Activated T-helper 17 cell treated with anti-CD3 and anti-CD28 coated beads, Interleukin-2, amount 50 U/mL, for 72 hours (primary cell): ENCODE results near the gene MORC3. TPM values are rescaled to one million over a fixed set of nuclear protein-coding genes. Genes with fewer than 3 reads are reported as not detected.
A peak's percentile ranks its signal among the peaks of the same experiment; 100 is the strongest.
"Not testable (repeated sequence)": the region's sequence is repeated elsewhere in the genome, so short reads cannot be mapped to it uniquely, and the experiment has no call there.

Experiments
- ATAC-seq: fragments of 150-1000 bp; cut with Tn5 transposase; replicated peaks from 2 replicates; pipeline ENCODE4 v1.10.0; 2021; ENCODE audit warnings: mild to moderate bottlenecking, moderate library complexity
- H3K27ac Mint-ChIP-seq: one replicate; pipeline ENCODE4 v1.8.0; 2022; ENCODE audit warnings: mixed read lengths
- H3K27me3 Mint-ChIP-seq: one replicate; pipeline ENCODE4 v1.8.0; 2022; ENCODE audit warnings: mixed read lengths
- H3K36me3 Mint-ChIP-seq: one replicate; pipeline ENCODE4 v1.8.0; 2022; ENCODE audit warnings: low read depth, mild to moderate bottlenecking, mixed read lengths
- H3K4me1 Mint-ChIP-seq: one replicate; pipeline ENCODE4 v1.8.0; 2022; ENCODE audit warnings: mixed read lengths
- H3K4me3 Mint-ChIP-seq: one replicate; pipeline ENCODE4 v1.8.0; 2022; ENCODE audit warnings: mild to moderate bottlenecking, mixed read lengths
- H3K9me3 Mint-ChIP-seq: one replicate; pipeline ENCODE4 v1.8.0; 2022; ENCODE audit warnings: mixed read lengths
- total RNA-seq, 2 donors: library from RNA; stranded (reverse); gene quantifications; one replicate each; pipeline ENCODE4 v1.2.3, GENCODE V29; 2022

Gene MORC3
- total RNA-seq, 2 donors from 2014 or later, result 29.5 to 52.4 TPM

DNA sequence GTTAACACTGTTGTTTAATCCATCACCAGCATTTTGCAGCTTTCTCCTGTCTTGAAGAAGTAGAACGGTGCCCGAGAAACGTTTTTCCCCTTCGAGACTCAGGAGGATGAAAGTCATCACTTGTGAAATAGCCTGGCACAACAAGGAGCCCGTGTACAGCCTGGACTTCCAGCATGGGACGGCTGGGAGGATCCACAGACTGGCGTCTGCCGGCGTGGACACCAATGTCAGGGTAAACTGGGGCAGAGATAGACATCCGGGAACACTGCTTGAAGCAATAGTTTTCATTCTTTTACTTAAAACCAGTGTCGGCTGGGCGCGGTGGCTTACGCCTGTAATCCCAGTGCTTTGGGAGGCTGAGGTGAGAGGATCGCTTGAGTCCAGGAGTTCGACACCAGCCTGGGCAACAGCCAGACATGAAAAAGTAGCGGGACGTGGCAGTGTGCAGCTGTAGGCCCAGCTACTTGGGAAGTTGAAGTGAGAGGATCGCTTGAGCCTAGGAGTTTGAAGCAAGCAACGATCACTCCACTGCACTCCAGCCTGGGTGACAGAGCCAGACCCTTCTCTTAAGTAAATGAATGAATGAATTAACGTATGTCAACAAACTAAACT, 66.1 kb downstream of the MORC3 start:
- ATAC-seq, result no peak
- peak overlapping the region; percentile 38 for H3K27ac Mint-ChIP-seq
- H3K4me1 Mint-ChIP-seq, result no peaks in the 10 kb centered on the region
- peaks cover 45% of the 10 kb centered on the region for H3K36me3 Mint-ChIP-seq
- H3K9me3 Mint-ChIP-seq, result no peaks in the 10 kb centered on the region
- H3K4me3 Mint-ChIP-seq, result peak overlapping the region; percentile 82
- no peaks in the 10 kb centered on the region for H3K27me3 Mint-ChIP-seq

DNA sequence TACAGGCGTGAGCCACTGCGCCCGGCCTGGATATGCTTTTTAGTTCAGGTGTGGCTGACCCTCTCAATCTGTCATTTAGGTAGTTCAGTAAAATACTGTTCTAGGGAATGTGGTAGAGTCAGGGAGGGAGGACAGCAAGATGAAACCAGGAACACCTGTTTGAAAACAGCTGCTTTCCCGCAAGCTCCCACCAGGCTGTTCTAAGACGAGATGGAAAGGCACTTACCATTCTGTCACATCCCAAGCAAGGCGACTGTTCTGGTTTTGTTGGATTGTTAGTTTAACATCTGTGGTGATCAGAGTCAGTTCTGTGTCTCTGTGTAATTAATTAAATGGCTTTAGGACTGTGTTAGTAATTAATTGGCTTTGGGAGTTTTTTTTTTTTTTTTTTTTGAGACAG, 68.1 kb downstream of the MORC3 start:
- H3K27ac Mint-ChIP-seq, result no peak overlapping the region

DNA sequence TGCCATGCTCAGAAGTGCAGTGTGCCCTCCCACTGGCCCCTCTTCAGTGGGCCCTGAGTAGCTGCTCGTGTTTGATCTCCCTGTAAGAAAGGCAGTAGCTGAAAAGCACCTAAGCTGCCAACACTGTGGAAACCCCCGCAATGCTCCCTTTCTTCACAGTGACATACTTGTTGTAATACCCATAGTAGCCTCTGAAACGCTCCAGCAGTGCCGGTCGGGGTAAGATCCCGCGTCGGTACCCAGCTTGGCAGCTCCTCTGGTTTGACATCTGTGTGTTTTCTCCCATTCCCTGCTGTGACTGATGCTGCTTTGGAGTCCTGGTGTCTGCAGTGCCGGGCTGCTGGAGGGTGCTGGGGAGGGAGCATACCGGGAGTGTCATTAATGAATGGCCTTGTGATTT, 68.8 kb downstream of the MORC3 start:
- Mint-ChIP-seq H3K27ac (no peak overlapping the region), H3K27me3 (no peaks in the 10 kb centered on the region), H3K36me3 (peaks cover 70% of the 10 kb centered on the region), H3K4me1 (no peaks in the 10 kb centered on the region), H3K9me3 (no peaks in the 10 kb centered on the region), H3K4me3 (no peak overlapping the region)
- no peak for ATAC-seq

More for the DNA sequence above, 68.1 kb downstream of the MORC3 start:
- H3K4me3 Mint-ChIP-seq, result no peak overlapping the region
- H3K36me3 Mint-ChIP-seq, result peaks cover 63% of the 10 kb centered on the region
- no peak for ATAC-seq
- no peaks in the 10 kb centered on the region for H3K9me3 Mint-ChIP-seq
- H3K27me3 Mint-ChIP-seq, result no peaks in the 10 kb centered on the region
- H3K4me1 Mint-ChIP-seq, result no peaks in the 10 kb centered on the region

DNA sequence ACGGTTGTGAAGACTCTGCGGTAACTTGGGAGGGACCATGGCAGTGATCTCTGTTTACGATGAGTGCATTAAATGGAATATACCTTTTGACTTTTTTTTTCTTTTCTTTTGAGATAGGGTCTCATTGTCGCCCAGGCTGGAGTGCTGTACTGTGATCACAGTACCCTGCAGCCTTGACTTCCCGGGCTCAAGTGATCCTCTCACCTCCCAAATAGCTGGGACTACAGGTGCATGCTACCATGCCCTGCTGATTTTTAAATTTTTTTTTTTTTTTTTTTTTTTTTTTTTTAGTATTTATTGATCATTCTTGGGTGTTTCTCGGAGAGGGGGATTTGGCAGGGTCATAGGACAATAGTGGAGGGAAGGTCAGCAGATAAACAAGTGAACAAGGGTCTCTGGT, 71.7 kb downstream of the MORC3 start:
- not testable (repeated sequence) for ATAC-seq, H3K4me3 Mint-ChIP-seq, H3K4me1 Mint-ChIP-seq, H3K9me3 Mint-ChIP-seq, H3K27ac Mint-ChIP-seq, H3K27me3 Mint-ChIP-seq
- H3K36me3 Mint-ChIP-seq, result peaks cover 90% of the 10 kb centered on the region

DNA sequence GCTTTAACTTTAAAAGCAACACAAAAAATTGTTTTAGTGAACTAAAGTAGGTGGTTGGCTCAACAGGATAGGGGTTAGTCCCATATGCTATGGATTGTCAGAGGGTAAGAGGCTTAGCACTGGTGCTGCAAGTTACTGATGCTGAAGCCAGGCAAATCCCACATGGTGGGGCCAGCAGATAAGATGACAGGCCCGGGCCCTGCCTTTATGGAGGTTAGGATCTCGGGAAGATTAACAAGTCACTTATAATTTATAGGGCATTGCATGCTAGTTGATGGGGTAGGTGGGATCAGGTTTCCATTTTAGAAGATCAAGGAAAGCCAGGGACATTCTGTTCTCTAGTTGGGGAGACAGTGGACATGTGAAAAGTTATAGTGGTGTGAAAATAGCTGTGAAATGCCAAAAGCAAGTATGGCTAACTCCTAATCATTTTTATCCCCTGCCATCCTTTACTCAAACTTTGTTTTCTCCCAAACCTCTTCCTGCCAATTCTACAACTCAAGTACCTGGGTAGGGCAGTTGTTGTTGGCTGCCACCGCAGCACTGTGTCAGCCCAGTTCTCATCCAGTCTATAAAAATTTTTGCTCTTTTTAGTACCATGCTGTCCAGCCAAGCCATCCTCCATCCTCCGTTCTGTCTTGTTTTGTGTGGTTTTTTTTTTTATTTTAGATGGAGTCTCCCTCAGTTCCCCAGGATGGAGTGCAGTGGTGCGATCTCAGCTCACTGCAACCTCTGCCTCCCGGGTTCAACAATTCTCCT, 75.5 kb downstream of the MORC3 start:
- Mint-ChIP-seq H3K27ac (no peak overlapping the region), H3K4me1 (no peaks in the 10 kb centered on the region), H3K27me3 (no peaks in the 10 kb centered on the region), H3K4me3 (no peak overlapping the region), H3K9me3 (no peaks in the 10 kb centered on the region), H3K36me3 (peaks cover 92% of the 10 kb centered on the region)
- ATAC-seq, result no peak

DNA sequence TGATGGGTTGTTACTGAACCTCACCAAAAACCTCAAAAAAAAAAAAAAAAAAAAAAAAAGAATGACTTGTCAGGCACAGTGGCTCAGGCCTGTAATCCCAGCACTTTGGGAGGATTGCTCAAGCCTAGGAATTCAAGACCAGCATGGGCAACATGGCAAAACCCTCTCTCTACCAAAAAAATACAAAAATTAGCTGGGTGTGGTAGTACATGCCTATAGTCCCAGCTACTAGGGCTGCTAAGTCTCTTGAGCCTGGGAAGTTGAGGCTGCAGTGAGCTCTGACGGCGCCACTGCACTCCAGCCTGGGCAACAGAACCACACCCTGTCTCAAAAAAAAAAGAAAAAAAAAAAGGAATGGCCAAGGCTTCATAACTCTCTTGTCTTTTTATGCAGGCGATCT, 76.3 kb downstream of the MORC3 start:
- no peak overlapping the region for H3K27ac Mint-ChIP-seq
- no peaks in the 10 kb centered on the region for H3K4me1 Mint-ChIP-seq
- ATAC-seq, result no peak
- no peaks in the 10 kb centered on the region for H3K9me3 Mint-ChIP-seq
- H3K27me3 Mint-ChIP-seq, result no peaks in the 10 kb centered on the region
- peaks cover 90% of the 10 kb centered on the region for H3K36me3 Mint-ChIP-seq
- H3K4me3 Mint-ChIP-seq, result no peak overlapping the region

DNA sequence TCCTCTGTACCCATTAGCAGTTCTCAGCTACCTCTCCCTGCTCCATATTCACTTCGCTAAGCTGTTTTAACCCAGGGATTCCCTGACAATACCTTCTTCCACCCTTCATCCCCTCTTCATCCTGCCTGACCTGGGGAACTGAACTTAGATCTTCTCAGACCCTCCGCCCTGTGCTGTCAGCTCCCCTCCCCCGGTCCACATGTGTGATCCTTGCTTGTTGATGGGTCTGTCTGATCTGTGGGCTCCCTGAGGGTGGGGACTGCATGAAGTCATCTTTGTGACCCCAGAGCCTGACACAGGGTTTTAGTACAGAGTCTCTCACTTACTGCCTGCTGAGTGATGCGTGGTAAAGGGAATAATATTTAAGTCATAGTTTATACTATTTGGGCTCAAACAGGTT, 77.0 kb downstream of the MORC3 start:
- ATAC-seq, result no peak
- Mint-ChIP-seq H3K36me3 (peaks cover 88% of the 10 kb centered on the region), H3K27ac (no peak overlapping the region), H3K4me1 (no peaks in the 10 kb centered on the region), H3K4me3 (no peak overlapping the region), H3K9me3 (no peaks in the 10 kb centered on the region), H3K27me3 (no peaks in the 10 kb centered on the region)

DNA sequence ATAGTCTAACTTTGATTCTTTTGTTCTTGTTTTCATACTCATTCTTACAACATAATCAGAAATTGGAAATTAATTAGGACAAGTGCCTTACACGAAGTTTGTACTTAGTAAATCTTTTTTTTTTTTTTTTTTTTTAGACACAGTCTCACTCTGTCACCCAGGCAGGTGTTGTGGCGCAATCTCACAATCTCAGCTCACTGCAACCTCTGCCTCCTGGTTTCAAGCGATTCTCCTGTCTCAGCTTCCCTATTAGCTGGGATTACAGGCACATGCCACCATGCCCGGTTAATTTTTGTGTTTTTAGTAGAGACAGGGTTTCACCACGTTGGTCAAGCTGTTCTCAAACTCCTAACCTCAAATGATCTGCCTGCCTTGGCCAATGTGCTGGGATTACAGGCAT, 77.6 kb downstream of the MORC3 start:
- H3K27me3 Mint-ChIP-seq, result no peaks in the 10 kb centered on the region
- H3K36me3 Mint-ChIP-seq, result peaks cover 90% of the 10 kb centered on the region
- H3K4me3 Mint-ChIP-seq, result no peak overlapping the region
- no peaks in the 10 kb centered on the region for H3K9me3 Mint-ChIP-seq
- ATAC-seq, result no peak
- no peaks in the 10 kb centered on the region for H3K4me1 Mint-ChIP-seq
- no peak overlapping the region for H3K27ac Mint-ChIP-seq

DNA sequence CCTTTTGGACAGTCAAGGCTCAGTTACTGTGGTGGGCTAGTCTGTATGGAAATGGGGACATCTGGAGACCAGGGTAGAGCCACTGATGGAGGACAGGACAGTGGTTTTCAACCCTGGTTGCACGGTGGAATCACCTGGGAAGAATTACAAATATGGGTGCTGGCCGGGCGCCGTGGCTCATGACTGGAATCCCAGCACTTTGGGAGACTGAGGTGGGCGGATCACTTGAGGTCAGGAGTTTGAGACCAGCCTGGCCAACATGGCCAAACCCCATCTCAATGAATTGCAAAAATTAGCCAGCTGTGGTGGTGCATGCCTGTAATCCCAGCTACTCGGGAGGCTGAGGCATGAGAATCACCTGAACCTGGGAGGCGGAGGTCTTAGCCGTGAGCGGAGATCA, 79.7 kb downstream of the MORC3 start:
- H3K4me1 Mint-ChIP-seq, H3K27me3 Mint-ChIP-seq, H3K9me3 Mint-ChIP-seq, H3K27ac Mint-ChIP-seq, H3K4me3 Mint-ChIP-seq, ATAC-seq: not testable (repeated sequence)
- peaks cover 83% of the 10 kb centered on the region for H3K36me3 Mint-ChIP-seq

DNA sequence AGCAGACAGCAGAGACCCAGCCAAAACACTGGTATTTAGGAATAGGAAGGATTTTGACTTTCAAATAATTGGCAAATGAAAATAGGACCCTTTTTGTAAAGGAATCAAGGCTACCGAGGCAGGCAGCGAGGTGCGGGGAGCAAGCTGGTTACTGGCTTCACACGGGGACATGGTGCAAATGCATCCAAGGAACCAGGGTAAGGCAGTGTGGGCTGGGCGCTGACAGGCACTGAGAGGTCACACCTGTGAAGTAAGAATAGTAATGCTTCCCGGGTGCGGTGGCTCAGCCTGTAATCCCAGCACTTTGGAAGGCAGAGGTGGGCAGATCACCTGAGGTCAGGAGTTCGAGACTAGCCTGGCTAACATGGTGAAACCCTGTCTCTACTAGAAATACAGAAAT, 80.7 kb downstream of the MORC3 start:
- ATAC-seq, result no peak
- H3K36me3 Mint-ChIP-seq, result peaks cover 85% of the 10 kb centered on the region
- no peak overlapping the region for H3K27ac Mint-ChIP-seq
- H3K4me3 Mint-ChIP-seq, result no peak overlapping the region
- no peaks in the 10 kb centered on the region for H3K27me3 Mint-ChIP-seq
- no peaks in the 10 kb centered on the region for H3K9me3 Mint-ChIP-seq
- peaks cover 4% of the 10 kb centered on the region for H3K4me1 Mint-ChIP-seq

DNA sequence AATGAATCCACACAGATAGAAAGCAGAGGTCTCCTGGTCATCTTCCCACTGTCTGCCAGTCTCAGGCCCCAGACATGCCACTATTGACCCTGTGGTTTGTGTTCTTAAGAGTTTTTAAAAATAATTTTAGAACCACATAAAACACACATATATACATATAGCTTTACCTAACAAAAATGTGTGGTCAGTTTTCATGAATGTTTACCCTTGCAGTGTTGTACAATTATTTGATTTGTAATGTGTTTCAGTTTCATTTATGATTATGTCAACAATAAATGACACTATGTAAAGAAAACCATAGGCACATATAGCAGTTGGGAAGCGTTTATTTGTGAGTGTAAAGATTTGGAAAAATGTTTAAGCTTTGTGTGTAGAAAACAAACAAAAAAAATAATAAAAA, 82.3 kb downstream of the MORC3 start:
- Mint-ChIP-seq H3K4me3 (no peak overlapping the region), H3K4me1 (peaks cover 4% of the 10 kb centered on the region), H3K27ac (no peak overlapping the region), H3K27me3 (no peaks in the 10 kb centered on the region), H3K36me3 (peaks cover 85% of the 10 kb centered on the region), H3K9me3 (no peaks in the 10 kb centered on the region)
- no peak for ATAC-seq

DNA sequence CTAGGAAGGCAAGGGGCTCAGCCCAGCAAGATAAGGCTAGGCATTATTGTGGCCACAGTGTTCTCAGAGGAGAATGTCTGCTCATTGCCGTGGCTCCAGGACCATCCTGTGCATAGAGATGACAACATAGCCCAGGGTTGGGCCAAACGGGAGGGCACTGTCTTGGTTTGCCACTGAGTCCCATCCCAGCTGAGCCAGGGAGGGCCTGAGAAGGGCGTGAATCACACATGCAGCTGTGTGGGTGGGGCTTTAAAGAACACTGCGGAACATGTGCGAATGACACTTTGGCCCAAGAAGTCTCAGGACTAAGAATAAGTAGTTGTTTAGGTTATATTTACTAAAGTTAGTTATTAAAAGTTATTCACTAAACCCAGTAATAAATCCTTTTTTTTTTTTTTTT, 83.7 kb downstream of the MORC3 start:
- H3K27me3 Mint-ChIP-seq, result no peaks in the 10 kb centered on the region
- peaks cover 88% of the 10 kb centered on the region for H3K36me3 Mint-ChIP-seq
- H3K9me3 Mint-ChIP-seq, result no peaks in the 10 kb centered on the region
- no peak for ATAC-seq
- H3K27ac Mint-ChIP-seq, result no peak overlapping the region
- no peak overlapping the region for H3K4me3 Mint-ChIP-seq
- peaks cover 4% of the 10 kb centered on the region for H3K4me1 Mint-ChIP-seq

DNA sequence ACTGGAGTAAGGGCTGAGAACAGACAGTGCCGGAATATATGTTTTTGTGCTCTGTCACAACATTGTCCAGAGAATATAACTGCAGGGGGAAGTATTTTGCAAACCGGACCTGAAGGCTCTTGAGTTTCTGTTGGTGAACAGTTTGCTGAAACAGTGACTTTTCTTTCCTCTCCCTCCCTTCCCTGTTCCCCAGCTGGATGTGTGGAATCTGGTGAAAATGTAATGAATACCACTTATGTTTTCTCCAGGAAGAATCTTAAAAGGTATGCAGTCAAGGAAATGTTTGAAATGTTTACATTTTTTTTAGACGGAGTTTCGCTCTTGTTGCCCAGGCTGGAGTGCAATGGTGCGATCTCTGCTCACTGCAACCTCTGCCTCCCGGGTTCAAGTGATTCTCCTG, 88.6 kb downstream of the MORC3 start:
- Mint-ChIP-seq H3K36me3 (peaks cover 93% of the 10 kb centered on the region), H3K9me3 (no peaks in the 10 kb centered on the region), H3K27me3 (no peaks in the 10 kb centered on the region), H3K27ac (no peak overlapping the region), H3K4me1 (peaks cover 2% of the 10 kb centered on the region), H3K4me3 (no peak overlapping the region)
- ATAC-seq, result no peak

DNA sequence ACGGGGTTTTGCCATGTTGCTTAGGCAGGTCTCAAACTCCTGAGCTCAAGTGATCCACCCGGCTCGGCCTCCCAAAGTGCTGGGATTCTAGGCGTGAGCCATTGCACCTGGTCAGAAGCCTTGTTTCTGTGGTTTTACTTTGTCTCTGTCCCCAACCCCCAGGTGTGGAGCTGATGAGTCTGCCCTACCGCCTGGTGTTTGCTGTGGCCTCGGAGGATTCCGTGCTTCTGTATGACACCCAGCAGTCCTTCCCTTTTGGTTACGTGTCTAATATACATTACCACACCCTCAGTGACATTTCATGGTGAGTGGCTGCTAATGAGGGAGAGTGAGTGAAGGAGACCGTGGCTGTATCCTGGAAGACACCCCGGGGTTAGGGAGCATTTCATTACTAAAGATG, 91.3 kb downstream of the MORC3 start:
- ATAC-seq, result no peak
- H3K9me3 Mint-ChIP-seq, result no peaks in the 10 kb centered on the region
- no peak overlapping the region for H3K27ac Mint-ChIP-seq
- H3K27me3 Mint-ChIP-seq, result no peaks in the 10 kb centered on the region
- H3K4me3 Mint-ChIP-seq, result no peak overlapping the region
- H3K36me3 Mint-ChIP-seq, result peaks cover 100% of the 10 kb centered on the region
- H3K4me1 Mint-ChIP-seq, result no peaks in the 10 kb centered on the region

DNA sequence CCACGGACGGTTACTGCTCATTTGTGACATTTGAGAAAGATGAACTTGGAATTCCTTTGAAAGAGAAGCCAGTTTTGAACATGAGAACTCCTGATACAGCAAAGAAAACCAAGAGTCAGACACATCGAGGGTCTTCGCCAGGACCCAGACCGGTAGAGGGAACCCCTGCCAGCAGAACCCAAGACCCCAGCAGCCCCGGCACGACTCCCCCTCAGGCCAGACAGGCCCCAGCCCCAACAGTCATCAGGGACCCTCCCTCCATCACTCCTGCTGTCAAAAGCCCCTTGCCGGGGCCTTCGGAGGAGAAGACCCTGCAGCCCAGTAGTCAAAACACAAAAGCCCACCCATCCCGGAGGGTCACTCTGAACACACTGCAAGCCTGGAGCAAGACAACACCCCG, 92.9 kb downstream of the MORC3 start:
- Mint-ChIP-seq H3K27ac (no peak overlapping the region), H3K9me3 (no peaks in the 10 kb centered on the region), H3K27me3 (no peaks in the 10 kb centered on the region), H3K36me3 (peaks cover 98% of the 10 kb centered on the region), H3K4me1 (no peaks in the 10 kb centered on the region), H3K4me3 (no peak overlapping the region)
- no peak for ATAC-seq
